GM12872 (cell line): ENCODE measurements around the gene ALX3.
A peak's percentile ranks its signal among the peaks of the same experiment; 100 is the strongest.

ENCODE experiments used
- TF ChIP-seq, protein P1 (sequence below): IDR thresholded peaks from 3 replicates; pipeline ENCODE4 v1.5.1; 2011; ENCODE audit warnings: low read depth, mild to moderate bottlenecking, low read length, moderate library complexity; ENCODE audit not compliant: insufficient read depth

The ALX3 gene

DNA sequence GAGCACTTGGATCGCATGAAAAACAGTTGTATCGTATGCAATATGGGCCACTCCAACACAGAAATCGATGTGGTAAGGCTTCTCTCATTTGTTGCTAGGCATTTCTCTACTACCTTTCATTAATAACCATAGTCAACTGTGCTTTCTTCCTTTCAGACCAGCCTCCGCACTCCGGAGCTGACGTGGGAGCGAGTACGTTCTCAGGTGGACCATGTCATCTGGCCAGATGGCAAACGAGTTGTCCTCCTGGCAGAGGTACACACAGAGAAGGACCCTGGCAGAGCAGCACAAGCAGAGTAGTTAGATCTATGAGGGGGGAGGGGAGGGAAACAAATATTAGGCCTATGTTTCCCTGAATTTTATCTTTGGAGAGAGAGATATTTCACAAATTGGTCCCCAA lies 52.1 kb downstream of the ALX3 start:
- TF ChIP-seq, protein P1, sequence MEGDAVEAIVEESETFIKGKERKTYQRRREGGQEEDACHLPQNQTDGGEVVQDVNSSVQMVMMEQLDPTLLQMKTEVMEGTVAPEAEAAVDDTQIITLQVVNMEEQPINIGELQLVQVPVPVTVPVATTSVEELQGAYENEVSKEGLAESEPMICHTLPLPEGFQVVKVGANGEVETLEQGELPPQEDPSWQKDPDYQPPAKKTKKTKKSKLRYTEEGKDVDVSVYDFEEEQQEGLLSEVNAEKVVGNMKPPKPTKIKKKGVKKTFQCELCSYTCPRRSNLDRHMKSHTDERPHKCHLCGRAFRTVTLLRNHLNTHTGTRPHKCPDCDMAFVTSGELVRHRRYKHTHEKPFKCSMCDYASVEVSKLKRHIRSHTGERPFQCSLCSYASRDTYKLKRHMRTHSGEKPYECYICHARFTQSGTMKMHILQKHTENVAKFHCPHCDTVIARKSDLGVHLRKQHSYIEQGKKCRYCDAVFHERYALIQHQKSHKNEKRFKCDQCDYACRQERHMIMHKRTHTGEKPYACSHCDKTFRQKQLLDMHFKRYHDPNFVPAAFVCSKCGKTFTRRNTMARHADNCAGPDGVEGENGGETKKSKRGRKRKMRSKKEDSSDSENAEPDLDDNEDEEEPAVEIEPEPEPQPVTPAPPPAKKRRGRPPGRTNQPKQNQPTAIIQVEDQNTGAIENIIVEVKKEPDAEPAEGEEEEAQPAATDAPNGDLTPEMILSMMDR = no peak

DNA sequence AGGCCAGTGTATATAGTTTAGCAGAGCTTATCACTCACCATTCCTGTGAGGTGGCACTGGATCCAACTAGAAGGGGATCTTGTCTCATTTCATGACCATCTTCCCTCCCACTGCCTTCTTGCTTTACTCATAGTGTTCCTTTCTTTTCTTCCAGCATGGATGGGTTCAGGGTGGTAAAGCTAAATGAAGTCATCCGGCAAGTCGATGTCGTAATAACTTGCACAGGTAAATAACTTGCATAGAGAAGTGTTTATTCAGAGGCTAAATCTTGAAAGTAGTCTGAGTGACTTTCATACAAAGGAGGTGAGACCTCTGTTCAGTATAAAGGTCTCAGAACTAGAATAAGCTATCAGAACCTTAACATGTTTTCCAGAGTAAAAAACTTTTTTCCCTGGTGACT lies 52.7 kb downstream of the ALX3 start:
- TF ChIP-seq, protein P1 = no peak

DNA sequence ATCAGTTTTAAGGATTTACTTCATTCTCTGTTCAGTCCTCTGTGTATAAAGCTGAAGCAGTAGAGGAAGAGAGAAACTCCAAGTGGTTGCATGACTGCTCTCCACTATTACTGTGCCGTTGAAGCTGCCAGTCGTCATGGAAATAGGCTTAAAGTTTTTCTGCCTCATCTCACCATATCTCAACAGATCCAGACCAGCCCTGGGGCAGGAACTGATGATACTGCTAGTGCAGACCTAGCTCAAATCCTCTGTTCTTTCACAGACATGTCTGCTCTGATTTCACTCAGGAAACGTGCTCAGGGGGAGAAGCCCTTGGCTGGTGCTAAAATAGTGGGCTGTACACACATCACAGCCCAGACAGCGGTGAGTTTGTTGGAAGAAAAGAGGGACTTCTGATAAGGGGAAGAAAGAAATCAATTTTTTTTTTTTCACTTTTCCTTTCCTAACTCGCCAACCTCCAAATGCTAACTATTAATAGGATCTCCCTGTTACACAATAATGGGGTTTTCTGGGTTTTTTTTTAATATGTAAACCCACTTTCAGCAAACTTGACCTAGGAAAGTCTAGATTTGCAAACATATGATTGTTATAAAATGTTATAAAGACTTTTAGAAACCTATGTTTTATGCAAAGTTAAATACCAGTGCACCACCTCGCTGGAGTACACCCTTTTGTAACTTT lies 58.2 kb downstream of the ALX3 start:
- TF ChIP-seq, protein P1 = no peak

DNA sequence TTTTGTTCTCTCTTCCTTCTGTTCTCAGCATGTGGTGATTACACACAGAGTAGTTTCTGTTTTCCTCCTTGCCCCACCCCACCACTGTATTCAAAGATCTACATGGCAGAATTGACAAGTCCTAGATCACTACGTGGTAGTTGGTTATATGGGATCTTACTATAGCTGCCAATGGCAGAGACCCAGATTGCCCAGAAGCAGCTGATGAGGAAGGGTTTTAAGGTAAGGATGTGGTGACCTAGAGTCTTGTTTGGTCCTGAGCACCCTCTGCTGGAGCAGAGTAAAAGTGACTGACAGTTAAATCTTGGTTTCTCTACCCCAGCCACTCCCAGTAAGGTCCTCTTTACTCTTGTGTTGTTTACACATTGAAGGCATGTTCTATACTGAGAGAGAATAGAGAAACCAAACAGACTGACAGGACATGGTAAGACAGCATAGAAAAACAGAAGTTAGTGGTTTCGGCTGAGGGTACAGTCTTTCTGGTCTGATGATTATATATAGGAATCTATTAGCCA lies 58.9 kb downstream of the ALX3 start:
- TF ChIP-seq, protein P1 = peak; percentile 80
